ENCODE results near the gene CDC45.

DNA sequence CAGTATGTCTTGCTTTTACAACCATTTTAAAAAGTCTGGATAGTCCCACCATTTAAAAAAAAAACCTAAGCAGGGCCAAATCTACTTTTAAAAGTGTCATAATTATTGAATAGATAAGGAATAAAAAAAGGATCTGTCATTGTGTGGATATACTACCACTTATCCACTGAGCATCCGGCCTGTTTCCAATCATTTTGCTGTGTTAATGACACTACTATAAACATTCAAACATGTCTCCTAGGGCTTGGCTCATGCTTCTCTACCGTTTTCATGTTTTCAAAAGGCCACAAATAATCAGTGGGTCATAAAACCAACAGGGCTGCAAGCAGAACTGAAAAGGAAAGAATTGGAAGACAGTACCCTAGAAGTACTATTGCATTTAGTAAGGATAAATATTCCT, 19.7 kb upstream of the CDC45 start:
- no peak for TF ChIP-seq EZH2 (IDR thresholded peaks at IDR 0.05; ENCODE audit: low read length, missing control alignments)
- TF ChIP-seq, protein P1, sequence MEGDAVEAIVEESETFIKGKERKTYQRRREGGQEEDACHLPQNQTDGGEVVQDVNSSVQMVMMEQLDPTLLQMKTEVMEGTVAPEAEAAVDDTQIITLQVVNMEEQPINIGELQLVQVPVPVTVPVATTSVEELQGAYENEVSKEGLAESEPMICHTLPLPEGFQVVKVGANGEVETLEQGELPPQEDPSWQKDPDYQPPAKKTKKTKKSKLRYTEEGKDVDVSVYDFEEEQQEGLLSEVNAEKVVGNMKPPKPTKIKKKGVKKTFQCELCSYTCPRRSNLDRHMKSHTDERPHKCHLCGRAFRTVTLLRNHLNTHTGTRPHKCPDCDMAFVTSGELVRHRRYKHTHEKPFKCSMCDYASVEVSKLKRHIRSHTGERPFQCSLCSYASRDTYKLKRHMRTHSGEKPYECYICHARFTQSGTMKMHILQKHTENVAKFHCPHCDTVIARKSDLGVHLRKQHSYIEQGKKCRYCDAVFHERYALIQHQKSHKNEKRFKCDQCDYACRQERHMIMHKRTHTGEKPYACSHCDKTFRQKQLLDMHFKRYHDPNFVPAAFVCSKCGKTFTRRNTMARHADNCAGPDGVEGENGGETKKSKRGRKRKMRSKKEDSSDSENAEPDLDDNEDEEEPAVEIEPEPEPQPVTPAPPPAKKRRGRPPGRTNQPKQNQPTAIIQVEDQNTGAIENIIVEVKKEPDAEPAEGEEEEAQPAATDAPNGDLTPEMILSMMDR (conservative IDR thresholded peaks at IDR 0.05 in 1 of 2, IDR thresholded peaks at IDR 0.05 in 1 of 2; ENCODE audit: low read depth in 1 of 2, low read length in 2 of 2): no peak

All from fibroblast of lung (primary cell).